ENCODE measurements around the gene UBXN11.
"Not testable (repeated sequence)": the region's sequence is repeated elsewhere in the genome, so short reads cannot be mapped to it uniquely, and the experiment has no call there.

UBXN11 gene

GRCh38 chr1:26305667-26306289 lies 658 bp downstream of the UBXN11 start:
- DNase-seq, result no peak

- DNase-seq, result peak; percentile 85
These were observed 3.6 kb downstream of the UBXN11 start for GRCh38 chr1:26302733-26303405.

DNA sequence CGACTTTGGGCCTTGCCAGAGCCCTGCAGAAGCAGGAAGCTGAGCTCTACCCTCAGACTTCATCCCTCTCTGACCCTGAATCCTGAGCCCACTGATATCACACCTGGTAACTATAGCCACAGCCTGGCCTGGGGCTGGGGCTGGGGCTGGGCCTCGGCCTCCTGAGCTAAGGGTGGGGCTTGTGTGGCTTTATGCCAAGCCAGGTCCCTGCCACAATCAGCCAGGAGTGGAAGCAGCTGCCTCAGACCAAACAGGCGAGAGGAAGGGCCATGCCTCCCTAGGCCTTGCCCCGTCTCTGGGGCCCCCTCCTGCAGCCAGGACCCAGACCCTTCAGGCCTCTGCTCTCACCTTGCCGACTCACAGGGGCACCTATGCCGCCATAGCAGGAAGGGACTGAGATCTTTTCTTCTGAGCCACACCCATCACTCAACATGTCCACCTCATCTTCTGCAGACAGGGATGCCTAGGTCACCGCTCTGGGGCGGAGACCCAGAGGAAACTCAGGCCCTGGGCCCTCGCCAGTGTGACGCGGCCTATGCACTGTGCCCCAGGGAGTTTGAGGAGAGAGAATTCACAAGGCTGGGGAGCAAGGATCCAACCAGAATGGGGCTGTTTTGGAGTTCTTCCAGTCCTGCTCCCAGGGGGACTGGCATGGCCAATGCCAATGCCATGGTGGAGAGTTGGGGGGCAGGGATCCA lies 5.7 kb downstream of the UBXN11 start:
- no peak for DNase-seq

- no peak for DNase-seq
These were observed 8.7 kb downstream of the UBXN11 start for GRCh38 chr1:26297791-26298124.

DNA sequence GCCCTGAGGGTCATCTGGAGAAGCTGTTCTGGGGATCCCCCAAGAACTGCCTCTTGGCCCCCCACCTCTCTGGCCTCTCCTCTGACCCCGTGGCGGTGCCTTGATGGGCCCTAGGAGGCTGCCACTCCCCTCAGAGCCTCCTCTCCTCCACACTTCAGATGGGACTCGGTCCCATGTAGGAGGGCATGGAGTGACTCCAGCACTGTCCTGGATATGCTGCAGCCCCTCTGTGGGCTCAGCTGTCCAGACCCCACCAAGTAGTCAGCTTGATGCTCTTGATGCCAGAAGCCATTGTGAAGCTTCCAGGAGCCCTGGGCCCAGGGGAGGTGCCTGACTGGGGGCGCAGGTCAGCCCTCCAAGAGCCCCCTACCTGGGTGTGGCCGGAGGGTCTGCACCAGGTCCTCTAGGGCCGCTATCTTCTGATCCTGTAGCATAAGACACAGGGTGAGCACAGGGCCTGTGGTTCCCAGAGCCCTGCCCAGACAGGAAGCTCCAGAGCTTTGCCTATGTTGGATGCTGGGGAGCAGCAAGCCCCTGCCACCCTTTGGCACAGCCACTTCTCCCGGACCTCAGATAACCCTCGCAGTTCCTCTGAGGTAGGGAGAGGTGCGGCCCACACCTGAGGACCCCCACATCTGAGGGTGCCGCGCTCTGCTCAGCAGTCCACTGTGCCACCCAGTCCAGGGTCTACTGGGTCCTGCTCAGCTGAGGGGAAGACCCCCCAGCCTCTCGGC lies 9.2 kb downstream of the UBXN11 start:
- no peak for DNase-seq

GRCh38 chr1:26296340-26297056 lies 9.9 kb downstream of the UBXN11 start:
- no peak for DNase-seq

DNA sequence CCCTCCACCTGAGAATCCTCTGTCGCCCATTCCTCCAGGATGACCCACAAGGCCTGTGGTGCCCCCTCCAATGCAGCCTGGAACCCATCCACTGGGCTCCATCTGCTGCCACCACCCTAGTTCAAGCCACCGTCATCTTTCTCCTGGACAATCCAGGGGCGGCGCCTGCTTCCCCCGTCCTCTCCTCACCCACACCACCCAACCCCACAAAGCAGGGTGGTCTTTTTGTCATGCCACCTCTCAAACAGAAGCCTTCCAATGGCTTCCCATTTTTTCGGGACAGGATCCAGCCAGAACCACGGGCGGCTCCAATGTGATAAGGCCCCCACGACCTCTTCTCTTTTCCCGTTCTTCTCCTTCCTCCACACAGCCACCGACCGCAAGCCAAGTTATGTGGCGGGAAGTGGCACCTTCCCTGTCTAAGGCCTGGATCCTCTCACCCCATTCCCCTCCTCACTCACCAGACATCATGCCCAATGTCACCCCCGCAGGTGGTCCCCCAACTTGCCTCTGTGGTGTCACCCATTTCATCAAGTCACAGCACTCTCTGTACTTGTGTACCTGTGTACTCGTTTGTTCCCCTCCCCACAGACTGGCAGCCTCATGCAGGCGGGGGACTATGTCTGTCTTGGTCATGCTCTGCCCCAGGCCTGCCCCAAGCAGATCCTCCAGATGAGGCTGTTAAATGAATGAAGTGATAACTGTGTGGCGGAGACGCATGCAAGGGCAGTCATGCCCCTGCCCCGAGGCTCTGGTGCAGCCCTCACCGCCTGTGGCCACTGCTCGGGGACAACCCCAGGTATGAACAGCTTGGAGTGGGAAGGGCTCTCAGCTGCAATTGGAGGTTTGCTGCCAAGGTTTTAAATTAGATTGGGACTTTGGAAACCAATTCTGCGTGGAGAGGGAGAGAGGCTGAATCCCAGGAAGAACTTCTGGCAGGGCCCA lies 11.0 kb downstream of the UBXN11 start:
- DNase-seq, result no peak

- DNase-seq, result no peak
These were observed 12.4 kb downstream of the UBXN11 start for GRCh38 chr1:26293911-26294463.

DNA sequence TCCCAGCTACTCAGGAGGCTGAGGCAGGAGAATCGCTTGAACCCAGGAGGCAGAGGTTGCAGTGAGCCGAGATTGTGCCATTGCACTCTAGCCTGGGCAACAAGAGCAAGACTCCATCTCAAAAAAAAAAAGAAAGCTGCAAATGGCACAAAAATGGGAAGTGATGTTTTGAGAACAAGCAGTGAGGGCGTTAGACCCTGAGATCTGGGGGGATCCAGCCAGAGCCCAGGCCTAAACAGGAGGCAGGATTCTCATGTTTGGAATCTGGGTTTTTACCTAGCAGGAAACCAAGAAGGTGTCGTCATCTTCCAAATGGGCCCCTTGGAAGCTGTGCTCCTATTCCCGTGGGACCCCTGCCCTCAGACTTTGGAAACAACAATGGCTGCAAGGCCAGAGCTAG lies 13.7 kb downstream of the UBXN11 start:
- not testable (repeated sequence) for DNase-seq

GRCh38 chr1:26291939-26292338 lies 14.5 kb downstream of the UBXN11 start:
- DNase-seq, result no peak

DNA sequence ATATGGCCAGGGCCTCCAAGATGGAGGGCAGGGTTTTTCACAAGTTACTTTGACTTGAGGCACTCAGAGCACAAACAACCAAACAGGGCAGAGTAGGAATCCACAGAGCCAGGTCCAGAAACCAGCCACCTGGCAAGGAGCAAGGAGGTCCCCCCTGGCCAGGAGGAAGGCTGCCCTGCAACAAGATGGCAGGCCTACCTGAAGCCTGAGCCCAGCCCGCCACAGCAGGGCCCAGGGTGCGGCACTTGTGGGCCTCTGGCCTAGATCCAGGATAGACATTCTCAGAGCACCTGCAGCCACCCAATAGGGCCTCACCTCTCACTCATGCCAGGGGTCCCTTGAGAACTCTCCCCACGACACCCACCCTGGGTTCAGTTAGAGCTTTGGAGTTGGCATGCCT lies 15.0 kb downstream of the UBXN11 start:
- DNase-seq, result no peak

- DNase-seq, result no peak
These were observed 15.6 kb downstream of the UBXN11 start for GRCh38 chr1:26290882-26291261.

- DNase-seq, result no peak
These were observed 16.1 kb downstream of the UBXN11 start for GRCh38 chr1:26290122-26290881.

DNA sequence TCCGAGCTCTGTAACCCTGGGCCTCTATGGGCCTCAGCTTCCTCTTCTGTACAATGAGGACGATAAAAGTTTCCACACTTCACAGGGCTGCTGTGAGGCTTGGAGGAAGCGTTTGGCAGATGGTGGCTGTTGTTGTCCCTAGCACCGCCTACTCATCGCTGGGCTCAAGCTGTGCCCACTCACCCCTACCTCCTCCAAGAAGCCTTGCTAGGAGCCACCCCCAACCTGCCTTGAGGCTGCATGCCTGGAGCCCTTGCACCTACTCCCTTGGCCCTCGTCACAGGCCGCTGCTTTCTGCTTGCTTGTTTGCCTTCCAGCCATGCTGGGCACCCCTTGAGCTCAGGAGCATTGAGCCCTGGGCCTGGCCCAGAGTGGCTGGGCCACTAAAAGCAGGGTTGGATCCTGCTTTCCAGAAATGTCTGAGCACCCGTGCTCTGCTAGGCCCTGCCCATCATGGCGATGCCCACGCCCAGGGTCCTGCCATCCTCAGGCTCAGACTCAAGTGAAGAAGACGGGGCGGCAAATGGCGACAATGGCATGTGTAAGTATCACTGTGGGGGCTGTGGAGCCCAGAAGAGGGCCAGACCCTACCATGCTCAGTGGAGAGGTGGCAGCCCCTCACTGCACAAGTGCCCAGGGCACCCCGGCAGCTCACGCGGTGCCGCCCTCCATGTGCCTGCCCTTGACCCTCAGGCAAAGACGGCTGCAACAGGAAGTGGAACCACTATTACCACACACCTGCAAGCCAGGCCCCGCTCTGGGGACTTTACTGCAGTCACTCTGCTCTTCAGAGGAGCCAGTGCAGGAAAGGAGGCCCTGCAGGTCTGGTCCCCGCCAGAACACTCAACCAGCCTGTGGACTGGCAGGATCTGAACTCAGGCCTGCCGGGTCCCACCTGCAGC lies 17.0 kb downstream of the UBXN11 start:
- no peak for DNase-seq

DNA sequence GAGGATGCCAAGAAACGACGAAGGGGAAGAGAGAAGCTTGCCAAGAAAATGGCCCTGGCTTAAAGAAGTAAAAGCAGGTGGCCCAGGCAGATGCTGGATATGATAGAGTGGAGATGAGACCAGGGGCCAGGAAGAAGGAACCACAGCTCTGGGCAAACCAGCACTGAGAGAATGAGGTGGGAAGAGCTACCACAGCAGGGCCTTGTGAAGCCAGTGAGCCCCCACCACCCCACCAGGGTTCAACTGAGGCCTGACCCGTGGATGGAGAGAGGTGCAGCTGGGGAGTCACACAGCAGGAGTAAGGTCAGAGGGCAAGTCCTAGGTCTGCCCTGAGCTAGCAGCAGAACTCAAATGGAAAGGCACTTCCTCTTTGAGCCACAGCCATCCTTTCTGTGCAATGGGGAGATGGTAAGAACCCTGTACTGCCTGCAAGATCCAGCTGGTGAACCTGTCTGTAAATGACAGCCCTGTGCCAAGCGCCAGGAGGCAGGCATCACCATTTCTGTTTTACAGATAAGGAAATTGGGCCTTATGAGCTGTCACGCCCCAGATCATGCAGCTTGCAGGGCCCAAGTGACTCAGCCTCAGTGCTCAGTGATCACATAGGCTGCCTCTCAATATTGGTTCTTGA lies 18.0 kb downstream of the UBXN11 start:
- DNase-seq, result no peak

GRCh38 chr1:26287811-26288210 lies 18.6 kb downstream of the UBXN11 start:
- DNase-seq, result no peak

DNA sequence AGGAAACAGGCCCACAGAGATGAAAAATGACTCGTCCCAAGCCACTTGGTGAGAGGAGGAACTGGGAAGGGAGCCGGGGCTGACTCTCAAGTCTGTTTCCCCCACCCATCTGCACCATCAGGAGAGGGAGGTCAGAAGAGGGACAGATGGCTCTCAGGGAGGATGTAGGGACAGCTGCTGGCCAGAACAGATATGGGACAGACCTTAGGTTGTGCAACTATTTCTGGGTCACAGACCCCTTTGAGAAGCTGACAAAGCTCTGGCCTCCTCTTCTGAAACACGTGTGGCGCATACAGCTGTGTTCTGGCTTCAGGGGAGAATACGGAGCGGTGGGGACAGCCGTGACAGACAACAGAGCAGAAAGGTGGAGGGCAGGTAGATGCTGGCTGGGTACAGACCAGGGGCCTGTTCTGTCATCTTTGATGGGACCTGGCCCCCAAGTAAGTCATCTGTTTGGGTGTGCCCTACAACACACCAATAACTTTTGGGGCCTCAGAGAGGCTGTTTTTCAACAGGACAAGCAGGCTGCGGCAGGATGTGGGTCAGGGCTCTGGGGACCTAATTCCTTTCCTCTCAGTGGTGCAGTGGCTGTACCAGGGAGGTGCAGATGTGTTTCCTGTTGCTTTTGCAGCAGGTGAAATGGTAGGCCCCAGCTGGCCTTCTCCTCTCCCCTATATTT lies 19.3 kb downstream of the UBXN11 start:
- peak; percentile 46 for DNase-seq

- no peak for DNase-seq
These were observed 20.4 kb downstream of the UBXN11 start for GRCh38 chr1:26286064-26286416.
